HuH-7 (cell line): ENCODE data around the gene C10orf95.
"Not testable (repeated sequence)": the region's sequence is repeated elsewhere in the genome, so short reads cannot be mapped to it uniquely, and the experiment has no call there.

ENCODE experiments used
- DNase-seq: peaks from one replicate; pipeline ENCODE4 v3.0.0; 2011; ENCODE audit warnings: low spot score

Gene C10orf95, protein sequence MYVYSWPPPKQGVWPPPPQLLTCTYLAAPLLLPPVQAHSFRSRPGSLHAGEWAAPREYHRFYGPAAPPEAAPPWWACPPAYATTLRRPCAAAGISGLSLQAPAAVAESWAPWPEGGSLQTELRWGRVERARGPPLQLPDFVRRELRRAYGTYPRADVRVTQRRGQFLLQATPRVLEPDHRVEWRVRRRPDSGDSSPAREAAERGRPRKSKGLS

DNA sequence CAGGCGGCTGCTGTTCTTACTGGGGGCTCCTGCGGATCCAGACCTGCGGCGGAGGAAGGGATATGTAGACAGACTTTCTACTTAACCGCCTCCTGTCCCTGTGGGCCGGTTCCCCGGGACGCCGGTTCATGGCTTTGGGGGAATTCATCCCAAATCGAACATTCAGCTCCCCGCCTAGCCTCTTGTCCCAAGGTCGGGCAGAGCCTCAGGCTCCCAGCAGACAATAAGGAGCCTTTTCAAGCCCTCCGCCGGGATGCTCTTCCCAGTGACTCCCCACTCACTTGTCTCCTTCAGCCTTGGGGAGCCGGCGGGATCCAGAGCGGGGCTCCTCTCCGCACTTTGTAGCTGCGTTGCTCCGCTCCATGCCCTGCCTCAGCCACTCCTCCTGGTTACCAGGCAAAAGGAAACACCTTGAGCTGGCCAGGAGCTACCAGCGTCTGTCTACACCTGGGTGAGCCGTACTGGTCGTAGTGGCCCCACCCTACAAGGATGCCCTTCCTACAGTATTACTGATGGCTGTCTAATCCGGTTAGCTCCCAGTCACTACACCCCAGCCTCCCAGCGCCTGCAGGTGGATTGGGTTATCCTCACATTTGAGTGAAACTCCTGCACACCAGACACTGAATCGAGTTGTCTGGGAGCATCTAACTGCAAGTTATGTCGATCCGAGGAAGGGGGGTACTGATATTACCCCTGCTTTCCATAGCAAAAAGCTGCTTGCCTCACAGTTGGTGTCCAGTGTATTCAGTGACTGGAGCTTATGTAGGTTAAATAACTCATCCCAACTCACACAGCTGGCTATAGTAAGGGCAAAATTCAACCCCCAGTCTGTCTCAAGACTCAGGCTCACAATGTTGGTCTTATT is at the start of gene C10orf95:
Gene C10orf95, minus strand, starts transcription at position 439 of the 865 bp plus-strand sequence. CDS start 450 bp downstream, outside the sequence.
- DNase-seq, result no peak

DNA sequence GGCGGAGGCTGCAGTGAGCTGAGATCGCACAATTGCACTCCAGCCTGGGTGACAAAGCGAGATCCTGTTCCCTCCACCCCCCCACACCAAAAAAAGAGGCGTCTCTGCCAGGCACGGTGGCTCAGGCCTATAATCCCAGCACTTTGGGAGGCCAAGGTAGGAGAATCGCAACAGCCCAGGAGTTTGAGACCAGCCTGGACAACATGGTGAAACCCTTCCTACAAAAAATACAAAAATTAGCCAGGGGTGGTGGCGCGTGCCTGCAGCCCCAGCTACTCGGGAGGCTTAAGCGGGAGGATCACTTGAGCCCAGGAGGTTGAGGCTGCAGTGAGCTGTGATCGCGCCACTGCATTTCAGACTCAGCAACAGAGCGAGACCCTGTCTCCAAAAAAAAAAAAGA is 49.3 kb upstream of the C10orf95 start:
- DNase-seq, result not testable (repeated sequence)

DNA sequence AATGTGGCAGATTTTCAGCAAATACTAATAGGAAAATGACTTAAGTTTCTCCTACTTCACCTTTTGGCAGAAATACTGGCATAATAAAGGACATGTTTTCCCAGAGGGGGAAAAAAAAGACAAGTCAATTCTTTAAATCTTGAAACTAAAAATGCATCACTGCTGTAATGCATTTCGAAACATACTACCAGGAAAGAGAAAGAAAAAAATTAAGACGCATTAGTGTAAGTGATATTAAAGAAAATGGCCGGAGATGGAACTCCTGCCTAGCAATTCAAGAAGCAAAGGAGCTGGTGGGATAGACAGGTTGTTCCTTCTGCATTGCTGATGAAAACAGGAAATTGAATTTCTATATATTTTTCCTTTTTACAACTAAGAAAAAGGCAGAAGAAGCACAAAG is 48.0 kb upstream of the C10orf95 start:
- DNase-seq, result no peak

DNA sequence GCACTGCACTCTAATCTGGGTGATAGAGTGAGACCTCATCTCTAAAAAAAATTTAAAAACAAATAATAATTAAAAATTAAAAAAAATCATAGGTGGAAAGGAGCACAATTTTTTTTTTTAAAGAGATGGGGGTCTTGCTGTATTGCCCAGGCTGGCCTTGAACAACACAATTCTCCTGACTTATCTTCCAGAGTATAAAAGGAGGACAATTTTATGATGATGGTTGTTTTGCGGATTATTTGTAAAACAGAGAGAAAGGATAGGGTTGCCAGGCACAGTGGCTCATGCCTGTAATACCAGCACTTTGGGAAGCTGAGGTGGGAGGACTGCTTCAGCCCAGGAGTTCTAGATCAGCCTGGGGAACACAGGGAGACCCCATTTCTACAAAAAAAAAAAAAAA is 46.2 kb upstream of the C10orf95 start:
- no peak for DNase-seq

DNA sequence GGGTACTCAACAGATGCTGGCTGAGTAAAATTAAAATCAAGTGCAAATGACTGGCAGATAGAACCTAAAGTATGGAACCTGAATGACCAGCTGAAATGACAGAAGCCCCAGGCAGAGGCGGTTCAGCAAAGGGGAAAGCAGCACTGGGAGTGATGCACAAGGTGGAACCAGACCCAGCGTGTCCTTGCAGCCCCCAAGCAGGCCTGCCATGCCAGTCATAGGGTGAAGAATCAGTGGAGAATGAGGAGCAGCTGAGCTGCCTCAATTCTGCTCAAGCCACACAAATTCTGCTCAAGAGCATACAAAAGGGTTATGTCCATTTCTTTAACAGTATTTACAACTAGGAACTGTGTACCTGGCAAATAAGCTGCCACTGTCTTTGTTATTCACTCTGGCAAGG is 42.4 kb upstream of the C10orf95 start:
- no peak for DNase-seq

DNA sequence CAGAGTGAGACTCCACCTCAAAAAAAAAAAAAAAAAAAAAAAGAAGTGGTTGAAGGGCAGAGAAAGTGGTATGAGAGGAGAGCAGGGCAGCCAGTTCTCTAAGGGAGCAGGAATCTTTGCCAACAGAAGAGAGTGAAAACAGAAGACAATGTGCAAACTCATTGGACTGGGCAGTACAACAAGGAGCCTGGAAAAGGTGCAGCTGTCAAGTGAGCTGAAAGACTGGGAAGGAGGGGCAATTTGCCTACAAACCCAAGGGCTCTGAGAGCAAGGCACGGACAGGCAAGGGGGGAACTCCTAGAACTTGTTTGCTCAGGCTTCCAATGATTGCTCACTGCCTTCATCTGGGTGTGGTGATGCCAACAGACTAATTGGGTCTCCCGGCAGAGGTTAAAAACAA is 41.6 kb upstream of the C10orf95 start:
- DNase-seq, result no peak

DNA sequence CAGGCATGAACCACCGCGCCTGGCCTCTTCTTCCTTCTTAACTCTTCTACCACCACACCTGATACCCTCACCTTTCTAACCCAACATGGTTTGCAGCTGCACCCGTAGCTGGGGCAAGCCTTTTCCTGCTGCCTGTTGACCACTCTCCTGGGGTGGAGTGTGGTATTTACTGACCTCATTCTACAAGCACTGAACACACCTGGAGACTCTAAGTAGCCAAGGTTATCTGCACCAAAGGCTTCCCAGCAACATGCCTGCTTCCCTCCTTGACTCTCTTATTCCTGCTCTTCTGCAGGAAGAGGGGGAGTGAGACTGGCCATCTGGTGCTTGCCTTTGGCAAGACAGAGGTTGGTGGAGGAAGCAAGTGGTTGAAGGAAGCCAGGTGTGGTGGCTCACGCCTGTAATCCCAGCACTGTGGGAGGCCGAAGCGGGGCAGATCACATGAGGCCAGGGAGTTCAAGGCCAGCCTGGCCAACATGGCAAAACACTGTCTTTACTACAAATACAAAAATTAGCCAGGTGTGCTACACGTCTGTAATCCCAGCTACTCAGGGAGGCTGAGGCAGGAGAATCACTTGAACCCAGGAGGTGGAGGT is 41.1 kb upstream of the C10orf95 start:
- DNase-seq, result no peak

DNA sequence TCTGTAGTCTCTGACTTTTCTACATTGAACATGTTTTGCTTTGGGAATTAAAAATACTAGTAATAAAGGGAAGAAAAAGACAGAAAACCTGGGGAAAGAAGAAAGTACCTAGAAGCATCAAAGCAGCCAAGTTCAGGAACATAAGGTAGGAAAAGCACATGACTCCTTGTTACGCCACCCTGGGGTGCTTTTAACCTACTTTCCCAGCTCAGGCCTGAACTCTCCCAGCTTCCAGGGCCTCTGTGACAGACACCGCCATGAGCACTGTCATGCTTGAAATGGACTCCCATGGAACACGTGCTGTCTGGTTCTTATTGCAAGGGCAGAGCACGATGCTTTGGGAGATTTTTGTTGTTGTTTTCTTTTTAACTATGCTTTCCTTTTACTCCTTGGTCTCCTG is 39.8 kb upstream of the C10orf95 start:
- DNase-seq, result no peak

DNA sequence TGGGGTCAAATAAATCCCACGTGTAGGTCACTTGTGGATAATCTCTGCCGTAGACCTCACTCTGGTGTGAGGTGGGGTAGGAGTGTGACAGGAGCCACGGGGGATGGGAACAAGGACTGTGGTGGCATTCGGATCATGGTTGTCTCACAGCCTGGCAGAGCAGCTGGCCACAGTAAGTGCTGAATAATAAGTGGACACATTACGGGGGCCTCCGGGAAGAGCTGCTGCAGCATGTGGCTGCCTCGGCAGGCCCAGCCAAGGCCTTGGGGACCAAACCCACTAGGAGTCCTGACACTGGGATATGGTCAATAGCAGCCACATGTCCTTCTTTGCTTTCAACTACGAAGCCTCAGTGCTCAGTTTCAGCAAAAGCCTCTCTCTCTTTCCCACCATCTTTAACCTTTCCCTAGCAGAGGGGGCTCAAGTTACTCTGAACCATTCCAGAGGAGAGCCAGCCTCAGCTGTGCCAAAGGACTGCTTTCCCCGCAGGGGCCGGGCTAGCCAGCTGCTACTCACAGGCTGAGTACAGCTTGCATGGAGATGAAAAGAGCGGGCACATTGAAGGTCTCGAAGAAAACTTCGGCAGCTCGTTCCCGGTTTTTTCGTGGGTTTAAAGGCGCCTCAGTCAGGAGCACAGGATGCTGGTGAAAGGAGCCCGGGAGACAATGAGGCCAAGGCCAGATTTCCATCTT is 33.9 kb upstream of the C10orf95 start:
- no peak for DNase-seq

DNA sequence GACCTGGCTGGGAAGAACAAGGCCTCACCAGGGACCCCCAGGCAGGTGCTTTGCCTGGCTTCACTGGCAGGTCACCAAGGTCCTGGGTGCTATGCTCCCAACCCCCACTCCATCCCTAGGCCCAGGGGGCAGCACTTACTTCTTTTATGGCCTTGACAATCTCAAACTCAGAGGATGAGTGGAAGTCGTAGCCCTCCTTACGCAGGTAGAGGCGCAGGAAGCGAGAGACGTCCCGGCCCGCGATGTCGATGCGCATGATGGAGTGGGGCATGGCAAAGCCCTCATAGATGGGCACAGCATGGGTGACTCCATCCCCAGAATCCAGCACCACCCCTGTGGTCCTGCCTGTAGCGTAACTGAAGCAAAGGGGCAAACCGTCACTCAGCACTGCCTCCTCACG is 32.7 kb upstream of the C10orf95 start:
- no peak for DNase-seq

DNA sequence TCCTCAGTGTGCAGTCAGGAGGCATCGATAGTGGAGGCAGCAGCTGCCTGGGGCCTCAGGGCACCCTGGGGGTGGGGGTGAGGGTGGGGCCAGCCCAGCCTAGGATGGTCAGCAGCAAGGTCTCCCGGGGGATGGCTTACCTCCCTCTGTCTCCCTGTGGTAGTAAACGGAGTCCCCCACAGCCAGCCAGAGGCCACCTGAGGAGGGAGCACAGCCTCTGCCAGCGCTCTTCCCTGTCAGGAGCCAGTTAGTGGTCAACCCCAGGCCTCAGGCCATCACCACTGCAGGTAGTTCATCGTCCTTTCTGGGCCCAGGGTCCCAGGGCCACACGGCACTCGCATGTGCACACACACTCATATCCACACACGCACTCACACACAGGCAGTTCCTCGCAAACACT is 29.1 kb upstream of the C10orf95 start:
- no peak for DNase-seq

DNA sequence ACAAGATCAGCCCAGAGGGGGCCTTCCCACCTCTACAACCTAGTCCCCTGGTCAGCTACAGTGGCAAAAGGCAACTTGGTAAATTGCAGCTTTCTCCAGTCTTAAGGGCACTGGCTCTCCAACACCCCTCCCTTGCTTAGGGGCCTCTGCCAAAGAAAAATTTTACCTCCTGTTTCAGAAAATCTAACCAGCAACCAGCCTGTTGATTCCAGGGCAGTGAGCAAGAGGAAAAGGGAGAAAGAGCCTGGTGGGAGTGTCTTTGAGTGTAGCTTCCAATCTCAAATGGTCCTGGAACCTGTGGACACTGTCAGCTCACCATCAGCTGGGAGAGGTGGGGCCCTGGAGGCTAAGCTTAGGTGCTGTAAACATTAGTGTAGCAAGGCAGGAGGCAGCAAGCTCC is 28.3 kb upstream of the C10orf95 start:
- DNase-seq, result no peak

DNA sequence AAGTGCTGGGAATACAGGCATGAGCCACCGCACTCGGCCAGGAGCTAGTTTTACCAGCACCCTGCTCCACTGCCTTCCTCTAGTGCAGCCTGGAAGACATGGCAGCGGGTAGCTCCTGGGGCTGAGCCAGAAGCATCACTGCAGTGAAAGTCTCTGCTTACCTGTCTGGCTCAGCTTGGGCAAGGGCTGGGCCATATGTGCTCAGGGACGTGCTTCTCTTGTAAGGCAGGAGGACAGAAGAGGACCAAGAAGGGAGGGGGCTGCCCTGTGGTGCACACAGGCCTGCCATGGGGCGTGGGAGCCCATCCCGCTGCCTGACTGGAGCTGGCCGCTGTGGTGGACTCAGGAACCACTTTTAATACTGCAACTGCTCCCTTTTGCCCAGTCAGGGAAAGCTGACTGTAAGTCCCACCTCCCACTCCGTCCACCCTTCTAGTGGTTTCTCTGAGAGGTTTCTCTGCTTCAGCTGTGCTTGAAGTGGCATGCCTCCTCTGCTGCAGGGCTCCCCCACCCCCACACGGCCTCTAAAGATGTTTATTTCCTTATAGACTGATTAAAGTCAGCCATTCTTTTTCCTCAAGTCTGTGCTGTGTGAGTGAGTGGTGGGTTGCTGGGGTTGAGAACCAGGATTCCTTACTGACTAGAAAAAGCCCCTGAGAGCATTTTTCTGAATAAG is 25.3 kb upstream of the C10orf95 start:
- no peak for DNase-seq

DNA sequence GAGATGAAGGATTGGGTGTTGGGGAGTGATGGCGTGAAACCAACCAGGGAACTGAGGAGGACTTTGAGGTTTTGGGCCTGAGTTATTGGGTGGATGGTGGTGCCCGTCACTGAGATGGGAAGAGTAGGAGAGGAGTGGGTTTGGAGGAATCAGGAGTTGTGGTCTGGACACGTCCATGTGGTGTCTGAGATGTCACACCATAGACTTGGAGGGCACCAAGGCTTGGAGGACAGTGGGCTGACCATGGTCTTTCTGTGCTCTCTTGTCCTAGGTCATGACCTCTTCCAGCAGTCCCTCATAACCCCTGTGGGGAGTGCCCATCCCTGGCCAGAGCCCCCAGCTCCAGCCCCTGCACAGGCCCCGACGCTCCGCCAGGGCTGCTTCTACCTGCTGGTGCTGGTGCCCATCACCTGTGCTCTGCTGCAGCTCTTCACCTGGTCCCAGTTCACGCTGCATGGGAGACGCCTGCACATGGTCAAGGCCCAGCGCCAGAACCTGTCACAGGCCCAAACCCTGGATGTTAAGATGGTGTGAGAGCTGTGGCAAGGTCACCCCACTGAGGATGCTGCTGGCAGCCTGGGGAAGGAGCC is 24.2 kb upstream of the C10orf95 start:
- no peak for DNase-seq

DNA sequence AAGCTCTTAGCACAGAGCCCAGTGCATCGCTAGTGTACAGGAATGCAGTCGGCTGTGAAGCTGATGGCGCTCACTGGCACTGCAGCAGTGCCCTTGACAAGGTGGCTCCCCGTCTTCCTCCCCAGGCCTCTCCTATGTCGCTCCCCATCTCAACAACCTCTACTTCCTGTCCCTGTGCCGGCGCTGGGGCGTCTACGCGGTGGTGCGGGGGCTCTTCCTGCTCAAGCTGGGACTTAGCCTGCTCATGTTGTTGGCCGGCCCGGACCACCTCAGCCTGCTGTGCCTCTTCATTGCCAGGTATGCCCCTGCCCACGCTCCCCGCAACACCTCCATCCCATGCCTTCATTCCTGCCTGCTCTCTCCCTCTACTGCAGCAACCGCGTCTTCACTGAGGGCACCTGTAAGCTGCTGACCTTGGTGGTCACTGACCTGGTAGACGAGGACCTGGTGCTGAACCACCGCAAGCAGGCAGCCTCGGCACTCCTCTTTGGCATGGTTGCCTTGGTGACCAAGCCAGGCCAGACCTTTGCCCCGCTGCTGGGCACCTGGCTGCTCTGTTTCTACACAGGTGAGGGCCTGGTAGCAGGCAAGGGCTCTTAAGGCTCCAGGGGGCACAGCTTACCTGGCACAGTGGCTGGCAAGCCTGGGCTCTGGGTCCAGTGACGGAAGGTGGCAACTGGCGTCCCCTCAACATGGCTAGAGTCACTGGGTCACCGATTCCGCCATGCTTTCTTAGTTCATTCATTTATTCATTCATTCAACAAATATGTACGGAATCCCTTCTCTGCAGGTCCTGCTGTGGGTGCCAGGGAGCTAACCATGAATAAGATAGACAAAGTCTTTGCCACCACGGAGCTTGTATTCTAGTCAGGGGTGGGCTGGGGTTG is 22.3 kb upstream of the C10orf95 start:
- DNase-seq, result no peak

DNA sequence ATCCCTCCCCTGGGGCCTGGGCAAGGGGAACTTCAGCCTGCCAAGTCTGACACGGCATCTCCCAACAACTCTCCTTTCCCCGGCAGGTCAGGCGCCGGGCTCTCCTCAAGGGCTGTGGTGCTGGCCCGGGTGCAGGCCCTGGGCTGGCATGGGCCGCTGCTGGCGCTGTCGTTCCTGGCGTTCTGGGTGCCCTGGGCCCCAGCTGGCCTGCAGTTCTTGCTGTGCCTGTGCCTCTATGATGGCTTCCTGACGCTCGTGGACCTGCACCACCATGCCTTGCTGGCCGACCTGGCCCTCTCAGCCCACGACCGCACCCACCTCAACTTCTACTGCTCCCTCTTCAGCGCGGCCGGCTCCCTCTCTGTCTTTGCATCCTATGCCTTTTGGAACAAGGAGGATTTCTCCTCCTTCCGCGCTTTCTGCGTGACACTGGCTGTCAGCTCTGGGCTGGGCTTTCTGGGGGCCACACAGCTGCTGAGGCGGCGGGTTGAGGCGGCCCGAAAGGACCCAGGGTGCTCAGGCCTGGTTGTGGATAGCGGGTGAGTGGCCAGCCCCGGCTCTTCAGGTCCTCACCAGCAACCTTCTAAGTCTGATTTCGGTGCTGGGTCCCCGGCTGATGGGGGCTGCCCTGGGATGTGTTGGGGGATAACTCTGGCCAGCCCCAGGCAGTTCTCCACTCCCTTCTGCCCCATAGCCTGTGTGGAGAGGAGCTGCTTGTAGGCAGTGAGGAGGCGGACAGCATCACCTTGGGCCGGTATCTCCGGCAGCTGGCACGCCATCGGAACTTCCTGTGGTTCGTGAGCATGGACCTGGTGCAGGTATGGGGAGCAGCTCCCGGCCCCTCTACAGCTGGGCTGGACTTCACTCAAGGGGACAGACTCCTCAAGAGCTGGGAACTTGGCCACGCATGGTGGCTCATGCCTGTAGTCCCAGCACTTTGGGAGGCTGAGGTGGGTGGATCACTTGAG is 19.5 kb upstream of the C10orf95 start:
- DNase-seq, result no peak

DNA sequence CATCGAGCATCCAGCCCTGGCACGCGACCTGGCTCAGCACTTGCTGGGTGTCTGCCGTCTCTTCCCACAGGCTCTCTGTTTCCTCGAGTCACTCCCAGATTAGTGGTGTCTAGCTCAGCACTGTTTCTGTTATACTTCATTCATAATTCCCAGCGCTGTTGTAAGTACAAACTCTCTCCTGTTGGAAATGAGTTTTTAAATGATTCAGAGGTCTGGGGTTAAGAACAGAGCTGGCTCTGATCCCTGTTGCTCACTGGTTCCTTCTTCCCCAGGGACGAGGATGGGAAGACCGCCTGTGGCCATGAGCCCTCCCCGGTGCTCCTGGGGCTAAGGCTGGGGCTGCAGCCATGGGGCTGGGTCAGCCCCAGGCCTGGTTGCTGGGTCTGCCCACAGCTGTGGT is 17.3 kb upstream of the C10orf95 start:
- DNase-seq, result no peak

DNA sequence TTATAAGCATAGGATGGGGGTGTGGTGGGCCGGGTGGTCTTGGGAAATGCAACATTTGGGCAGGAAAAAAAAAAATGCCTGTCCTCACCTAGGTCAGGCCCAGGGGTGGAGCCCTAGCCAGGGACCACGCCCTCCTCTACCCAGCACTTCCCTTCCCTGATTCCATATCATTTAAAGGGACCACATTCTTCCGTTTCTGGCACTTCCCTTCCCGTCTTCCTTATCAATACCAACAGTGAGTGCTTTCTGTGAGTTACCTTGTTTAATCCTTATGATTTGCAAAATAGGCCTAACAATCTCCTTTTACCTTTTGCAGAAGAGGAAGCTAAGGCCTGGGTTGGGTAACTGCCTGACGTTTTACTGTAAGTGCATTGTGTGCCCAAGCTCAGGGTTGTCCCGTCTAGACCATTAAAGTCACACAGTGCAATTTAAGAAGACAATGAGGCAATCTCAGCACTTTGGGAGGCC is 16.7 kb upstream of the C10orf95 start:
- DNase-seq, result no peak

DNA sequence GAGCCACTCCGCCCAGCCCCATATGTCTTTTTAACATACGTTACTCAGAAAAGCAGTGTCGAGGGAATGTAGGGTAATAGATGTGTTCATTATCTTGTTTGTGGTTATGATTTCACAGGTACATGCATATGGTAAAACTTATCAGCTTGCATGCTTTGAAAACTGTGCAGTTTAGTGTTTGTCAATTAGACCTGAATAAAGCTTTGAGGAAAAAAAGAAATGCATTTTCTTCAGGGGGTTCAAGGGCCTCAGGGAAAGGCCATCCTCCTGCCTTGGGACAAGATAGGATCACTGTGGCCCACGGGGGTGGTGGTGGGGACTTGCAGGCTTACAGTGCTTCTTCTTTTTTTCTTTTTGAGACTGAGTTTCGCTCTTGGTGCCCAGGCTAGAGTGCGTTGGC is 16.0 kb upstream of the C10orf95 start:
- DNase-seq, result no peak
